ENCODE measurements around the gene SLC43A1.
"Not testable (repeated sequence)": the region's sequence is repeated elsewhere in the genome, so short reads cannot be mapped to it uniquely, and the experiment has no call there.

Gene SLC43A1

GRCh38 chr11:57515332-57516060 lies at the start of gene SLC43A1:
TSS of gene SLC43A1 (minus strand) at chr11:57515702. CDS start at chr11:57514111, 1,591 bp downstream.
- DNase-seq (ENCODE audit: low read depth in 2 of 2) = no peak

- DNase-seq (ENCODE audit: low read depth in 2 of 2) = no peak
These were observed 47.1 kb upstream of the SLC43A1 start for GRCh38 chr11:57562596-57562995.

- no peak for DNase-seq (ENCODE audit: low read depth in 2 of 2)
These were observed 44.6 kb upstream of the SLC43A1 start for GRCh38 chr11:57560146-57560545.

- no peak for DNase-seq (ENCODE audit: low read depth in 2 of 2)
These were observed 40.5 kb upstream of the SLC43A1 start for GRCh38 chr11:57556041-57556440.

- DNase-seq (ENCODE audit: low read depth in 2 of 2) = no peak
These were observed 39.9 kb upstream of the SLC43A1 start for GRCh38 chr11:57555393-57555792.

- no peak for DNase-seq (ENCODE audit: low read depth in 2 of 2)
These were observed 37.0 kb upstream of the SLC43A1 start for GRCh38 chr11:57552479-57552878.

GRCh38 chr11:57551941-57552340 lies 36.4 kb upstream of the SLC43A1 start:
- no peak for DNase-seq (ENCODE audit: low read depth in 2 of 2)

- no peak for DNase-seq (ENCODE audit: low read depth in 2 of 2)
These were observed 34.5 kb upstream of the SLC43A1 start for GRCh38 chr11:57549983-57550382.

- DNase-seq (ENCODE audit: low read depth in 2 of 2) = no peak
These were observed 32.4 kb upstream of the SLC43A1 start for GRCh38 chr11:57547854-57548377.

GRCh38 chr11:57546869-57547475 lies 31.5 kb upstream of the SLC43A1 start:
- no peak for DNase-seq (ENCODE audit: low read depth in 2 of 2)

GRCh38 chr11:57546451-57546850 lies 30.9 kb upstream of the SLC43A1 start:
- no peak for DNase-seq (ENCODE audit: low read depth in 2 of 2)

GRCh38 chr11:57545883-57546282 lies 30.4 kb upstream of the SLC43A1 start:
- DNase-seq (ENCODE audit: low read depth in 2 of 2) = no peak

GRCh38 chr11:57544566-57544965 lies 29.1 kb upstream of the SLC43A1 start:
- DNase-seq (ENCODE audit: low read depth in 2 of 2) = no peak

GRCh38 chr11:57543593-57543992 lies 28.1 kb upstream of the SLC43A1 start:
- DNase-seq (ENCODE audit: low read depth in 2 of 2) = no peak

- no peak for DNase-seq (ENCODE audit: low read depth in 2 of 2)
These were observed 27.1 kb upstream of the SLC43A1 start for GRCh38 chr11:57542582-57542981.

GRCh38 chr11:57541169-57541568 lies 25.7 kb upstream of the SLC43A1 start:
- DNase-seq (ENCODE audit: low read depth in 2 of 2) = no peak

GRCh38 chr11:57539342-57539741 lies 23.8 kb upstream of the SLC43A1 start:
- DNase-seq (ENCODE audit: low read depth in 2 of 2) = no peak

GRCh38 chr11:57536947-57537619 lies 21.6 kb upstream of the SLC43A1 start, which contains the start of gene SMTNL1:
TSS of gene SMTNL1 (plus strand) at chr11:57537595. CDS start at chr11:57542643, 5,048 bp downstream.
- no peak for DNase-seq (ENCODE audit: low read depth in 2 of 2)

GRCh38 chr11:57534449-57534848 lies 18.9 kb upstream of the SLC43A1 start:
- DNase-seq (ENCODE audit: low read depth in 2 of 2) = not testable (repeated sequence)

GRCh38 chr11:57530596-57531507 lies 15.3 kb upstream of the SLC43A1 start, which contains the start of gene TIMM10:
TSS of gene TIMM10 (minus strand) at chr11:57530754. CDS start at chr11:57530189, 565 bp downstream.
- peak; percentile 79 to 84 for DNase-seq (ENCODE audit: low read depth in 2 of 2)

GRCh38 chr11:57530215-57530595 lies 14.7 kb upstream of the SLC43A1 start:
- no peak for DNase-seq (ENCODE audit: low read depth in 2 of 2)
